ENCODE measurements around the gene COL15A1.

- TF ChIP-seq EZH2 (IDR thresholded peaks at IDR 0.05; ENCODE audit: low read length) (no peak), CTCF (optimal IDR thresholded peaks at IDR 0.05 in 1 of 3, IDR thresholded peaks at IDR 0.05 in 1 of 3, conservative IDR thresholded peaks at IDR 0.05 in 1 of 3; ENCODE audit: extremely low read depth in 1 of 3, insufficient read depth in 2 of 3, low read length in 3 of 3) (no peak)
Measured at GRCh38 chr9:98931600-98932389, 11.9 kb upstream of the COL15A1 start.
